Epithelial cell of proximal tubule (primary cell): ENCODE measurements around the gene PTPRO. TPM values are rescaled to one million over a fixed set of nuclear protein-coding genes. Genes with fewer than 3 reads are reported as not detected.

Experiments used
- DNase-seq: peaks from one replicate; pipeline ENCODE4 v3.0.0-alpha.2; 2011; ENCODE audit warnings: low read depth
- H3K4me3 ChIP-seq: 2 replicates; pipeline ENCODE4 v1.5.1; 2011; ENCODE audit warnings: low read depth, mild to moderate bottlenecking, low read length
- total RNA-seq: library from RNA; depleted of rRNA; stranded (reverse); fragments of >200 nt; gene quantifications from 2 replicates; pipeline ENCODE4 v1.2.3, GENCODE V29; 2015
- TF ChIP-seq, protein P1 (sequence below): conservative IDR thresholded peaks from 2 replicates; pipeline ENCODE4 v1.5.1; 2012; ENCODE audit warnings: low read depth, mild to moderate bottlenecking, low read length

The PTPRO gene
- total RNA-seq, 1 donor from 2014 or later, result 1.3 TPM

GRCh38 chr12:15485466-15485865 is 163.2 kb downstream of the PTPRO start:
- H3K4me3 ChIP-seq, result no peak overlapping the region
- DNase-seq, result no peak
- TF ChIP-seq, protein P1, sequence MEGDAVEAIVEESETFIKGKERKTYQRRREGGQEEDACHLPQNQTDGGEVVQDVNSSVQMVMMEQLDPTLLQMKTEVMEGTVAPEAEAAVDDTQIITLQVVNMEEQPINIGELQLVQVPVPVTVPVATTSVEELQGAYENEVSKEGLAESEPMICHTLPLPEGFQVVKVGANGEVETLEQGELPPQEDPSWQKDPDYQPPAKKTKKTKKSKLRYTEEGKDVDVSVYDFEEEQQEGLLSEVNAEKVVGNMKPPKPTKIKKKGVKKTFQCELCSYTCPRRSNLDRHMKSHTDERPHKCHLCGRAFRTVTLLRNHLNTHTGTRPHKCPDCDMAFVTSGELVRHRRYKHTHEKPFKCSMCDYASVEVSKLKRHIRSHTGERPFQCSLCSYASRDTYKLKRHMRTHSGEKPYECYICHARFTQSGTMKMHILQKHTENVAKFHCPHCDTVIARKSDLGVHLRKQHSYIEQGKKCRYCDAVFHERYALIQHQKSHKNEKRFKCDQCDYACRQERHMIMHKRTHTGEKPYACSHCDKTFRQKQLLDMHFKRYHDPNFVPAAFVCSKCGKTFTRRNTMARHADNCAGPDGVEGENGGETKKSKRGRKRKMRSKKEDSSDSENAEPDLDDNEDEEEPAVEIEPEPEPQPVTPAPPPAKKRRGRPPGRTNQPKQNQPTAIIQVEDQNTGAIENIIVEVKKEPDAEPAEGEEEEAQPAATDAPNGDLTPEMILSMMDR, result no peak

DNA sequence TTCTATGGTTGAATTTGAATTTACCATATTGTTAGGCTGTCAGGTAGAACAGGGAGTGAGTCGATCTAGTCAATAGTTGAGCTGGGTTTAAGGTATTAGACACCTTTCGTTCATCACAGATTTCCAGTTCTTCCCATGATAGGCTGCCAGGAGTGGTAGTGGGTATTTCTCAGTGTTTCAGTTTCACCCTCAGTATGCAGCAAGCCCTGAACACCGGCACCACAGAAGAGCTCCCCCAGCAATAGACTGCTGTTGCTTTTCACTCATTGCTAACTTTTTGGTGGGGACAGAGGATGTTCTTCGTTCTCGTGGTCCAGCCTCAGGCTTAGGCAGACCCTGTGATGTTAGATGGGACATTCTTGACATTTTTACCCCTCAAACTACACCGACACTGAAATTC is 164.6 kb downstream of the PTPRO start:
- no peak overlapping the region for H3K4me3 ChIP-seq
- DNase-seq, result no peak
- TF ChIP-seq, protein P1, result no peak

GRCh38 chr12:15488481-15488880 is 166.2 kb downstream of the PTPRO start:
- no peak overlapping the region for H3K4me3 ChIP-seq
- DNase-seq, result no peak
- TF ChIP-seq, protein P1, result no peak

GRCh38 chr12:15494329-15495046 is 172.2 kb downstream of the PTPRO start:
- TF ChIP-seq, protein P1, result no peak
- no peak for DNase-seq
- no peak overlapping the region for H3K4me3 ChIP-seq

- DNase-seq, result no peak
- TF ChIP-seq, protein P1, result no peak
- no peak overlapping the region for H3K4me3 ChIP-seq
These were observed 173.4 kb downstream of the PTPRO start for GRCh38 chr12:15495746-15496145.

DNA sequence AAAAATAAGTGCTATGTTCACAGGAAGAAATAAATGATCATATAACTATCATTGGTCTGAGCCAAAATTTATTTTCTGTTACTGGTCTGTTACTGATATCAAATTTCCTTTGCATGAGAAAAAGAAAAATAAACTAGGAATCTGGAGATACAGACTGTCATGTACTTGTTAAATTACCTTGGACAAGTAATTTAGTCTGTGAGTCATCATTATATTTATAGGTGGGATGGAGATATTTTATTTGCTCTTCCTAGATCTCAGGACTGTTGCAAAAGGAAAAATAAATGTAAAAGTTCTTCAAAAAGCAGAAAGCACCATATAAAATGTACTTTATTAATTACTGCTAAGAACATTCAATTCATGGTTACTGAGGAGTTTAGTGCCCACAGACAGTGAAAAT is 174.4 kb downstream of the PTPRO start:
- no peak for DNase-seq

More for the DNA sequence above, 174.4 kb downstream of the PTPRO start:
- TF ChIP-seq, protein P1, result no peak
- no peak overlapping the region for H3K4me3 ChIP-seq
